Activated CD4-positive, alpha-beta T cell treated with anti-CD3 and anti-CD28 coated beads, Interleukin-2, Interleukin-6, amounts not matched to agents 100 ng/mL and 50 ng/mL, durations not matched to agents 16 hours and 8 hours (primary cell): Measurements from ENCODE around the gene QRSL1.
"Not testable (repeated sequence)": the region's sequence is repeated elsewhere in the genome, so short reads cannot be mapped to it uniquely, and the experiment has no call there.

Experiments used
- DNase-seq: peaks from one replicate; pipeline ENCODE4 v3.0.0-alpha.2; 2020

QRSL1 gene

DNA sequence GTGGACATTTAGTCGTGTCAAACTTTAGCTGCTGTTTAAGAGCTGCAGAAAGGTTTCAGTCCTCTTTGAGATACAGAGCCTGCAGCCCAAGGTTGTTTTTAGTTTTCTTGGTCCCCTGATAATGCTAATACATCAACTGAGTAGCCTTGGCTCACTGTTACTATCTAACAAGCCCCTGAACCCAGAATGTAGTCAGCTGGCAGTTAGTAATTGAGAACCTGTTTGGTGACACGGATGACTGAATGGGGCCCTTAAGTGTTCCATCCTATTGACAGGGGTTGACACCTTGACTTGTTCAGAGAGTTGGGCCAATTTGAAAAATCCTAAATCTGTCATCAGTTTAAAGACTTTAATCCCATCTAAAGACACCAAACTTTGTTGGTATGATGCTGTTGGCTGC lies 2.9 kb upstream of the QRSL1 start:
- DNase-seq = peak; percentile 17

DNA sequence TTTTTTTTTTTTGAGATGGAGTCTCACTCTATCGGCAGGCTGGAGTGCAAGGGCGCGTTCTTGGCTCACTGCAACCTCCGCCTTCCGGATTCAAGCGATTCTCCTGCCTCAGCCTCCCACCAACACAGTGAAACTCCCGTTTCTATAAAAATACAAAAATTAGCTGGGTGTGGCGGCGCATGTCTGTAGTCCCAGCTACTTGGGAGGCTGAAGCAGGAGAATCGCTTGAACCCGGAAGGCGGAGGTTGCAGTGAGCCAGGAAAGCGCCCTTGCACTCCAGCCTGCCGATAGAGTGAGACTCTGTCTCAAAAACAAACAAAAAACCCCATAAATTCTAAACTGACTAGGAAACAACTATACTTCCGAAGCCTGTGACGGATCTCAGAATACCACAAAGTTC lies 1.6 kb upstream of the QRSL1 start:
- not testable (repeated sequence) for DNase-seq

DNA sequence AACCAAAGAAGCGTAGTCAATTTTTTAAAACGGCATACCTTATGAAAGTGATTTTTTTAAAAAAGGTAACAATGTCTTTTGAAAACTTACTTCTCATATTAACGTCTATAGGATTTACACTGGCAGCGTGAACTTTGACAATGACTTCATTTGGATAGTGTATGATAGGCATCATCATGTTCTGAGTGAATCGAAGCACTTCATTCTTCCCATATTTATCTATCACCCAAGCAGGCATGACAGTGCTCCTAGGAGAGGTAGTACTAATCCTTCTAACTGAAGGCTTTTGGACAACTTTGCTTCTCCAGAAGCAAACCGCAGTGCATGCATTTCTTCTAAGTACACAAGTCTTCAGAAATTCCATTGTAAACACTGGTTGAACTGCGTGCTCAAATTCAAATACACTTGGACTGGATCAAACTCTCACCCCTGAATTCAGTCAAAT lies 698 bp upstream of the QRSL1 start:
- DNase-seq = no peak

DNA sequence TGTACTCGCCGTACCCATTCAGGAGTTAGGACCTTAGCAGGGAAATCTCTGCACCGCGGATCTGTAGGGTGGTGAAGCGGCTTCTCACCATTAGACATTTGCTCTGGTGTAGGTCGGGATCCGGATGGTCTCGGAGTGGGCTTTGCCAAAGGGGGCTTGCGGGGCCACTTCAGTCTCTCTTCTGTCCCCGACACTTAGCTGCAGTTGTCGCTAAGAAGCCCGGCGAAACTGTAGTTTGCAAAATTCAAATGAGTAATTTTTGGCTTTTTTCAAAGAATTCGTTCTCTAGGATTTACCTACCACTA lies 433 bp downstream of the QRSL1 start:
- no peak for DNase-seq

DNA sequence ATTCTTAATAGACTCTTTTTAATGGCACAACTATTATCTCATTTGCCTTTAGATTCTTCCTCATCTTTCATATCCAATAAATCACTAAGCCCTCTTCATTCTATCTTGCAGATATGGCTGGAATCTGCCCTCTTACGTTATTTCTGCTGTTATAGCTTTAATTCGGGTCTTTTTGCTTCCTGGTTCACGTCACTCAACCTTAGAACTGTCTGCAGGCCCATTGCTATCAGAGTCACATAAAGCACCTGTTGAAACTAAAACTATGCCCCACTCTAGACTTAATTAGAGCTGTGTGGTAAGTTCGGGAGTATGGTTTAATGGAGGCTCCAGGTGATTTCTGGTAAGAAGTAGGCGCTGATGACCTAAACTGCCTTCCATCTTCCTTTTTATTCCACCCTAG lies 988 bp downstream of the QRSL1 start:
- peak; percentile 27 for DNase-seq

DNA sequence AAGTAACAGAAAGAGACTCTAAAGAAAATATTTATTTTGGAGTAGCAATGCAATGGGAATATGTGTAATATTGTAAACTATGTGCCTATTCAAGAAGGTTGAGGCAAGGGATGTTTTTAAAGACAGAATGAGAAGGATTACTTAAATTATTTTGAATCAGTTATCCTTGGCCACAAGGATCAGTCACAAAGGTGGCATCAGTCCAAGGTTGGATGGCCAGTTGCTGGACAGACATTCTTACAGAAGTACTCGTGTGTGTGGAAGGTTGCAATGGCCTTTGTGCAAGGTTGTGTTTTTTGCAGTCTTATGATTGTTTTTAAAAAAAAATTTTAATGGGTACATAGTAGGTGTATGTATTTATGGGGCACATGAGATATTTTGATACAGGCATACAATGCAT lies 2.0 kb downstream of the QRSL1 start:
- no peak for DNase-seq

DNA sequence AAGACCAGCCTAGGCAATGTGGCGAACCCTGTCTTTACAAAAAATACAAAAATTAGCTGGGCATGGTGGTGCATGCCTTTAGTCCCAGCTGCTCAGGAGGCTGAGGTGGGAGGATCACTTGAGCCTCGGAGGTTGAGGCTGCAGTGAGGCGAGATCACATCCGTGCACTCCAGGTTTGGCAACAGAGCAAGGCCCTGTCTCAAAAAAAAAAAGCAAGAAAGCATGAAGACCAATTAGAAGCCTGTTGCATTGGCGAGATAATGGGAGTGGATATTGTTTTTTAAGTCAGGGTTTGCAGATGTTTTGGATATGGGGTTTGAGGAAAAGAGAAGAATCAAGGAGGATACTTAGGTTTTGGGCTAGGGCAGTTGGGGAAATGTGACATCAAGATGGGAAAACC lies 5.2 kb downstream of the QRSL1 start:
- DNase-seq = no peak

DNA sequence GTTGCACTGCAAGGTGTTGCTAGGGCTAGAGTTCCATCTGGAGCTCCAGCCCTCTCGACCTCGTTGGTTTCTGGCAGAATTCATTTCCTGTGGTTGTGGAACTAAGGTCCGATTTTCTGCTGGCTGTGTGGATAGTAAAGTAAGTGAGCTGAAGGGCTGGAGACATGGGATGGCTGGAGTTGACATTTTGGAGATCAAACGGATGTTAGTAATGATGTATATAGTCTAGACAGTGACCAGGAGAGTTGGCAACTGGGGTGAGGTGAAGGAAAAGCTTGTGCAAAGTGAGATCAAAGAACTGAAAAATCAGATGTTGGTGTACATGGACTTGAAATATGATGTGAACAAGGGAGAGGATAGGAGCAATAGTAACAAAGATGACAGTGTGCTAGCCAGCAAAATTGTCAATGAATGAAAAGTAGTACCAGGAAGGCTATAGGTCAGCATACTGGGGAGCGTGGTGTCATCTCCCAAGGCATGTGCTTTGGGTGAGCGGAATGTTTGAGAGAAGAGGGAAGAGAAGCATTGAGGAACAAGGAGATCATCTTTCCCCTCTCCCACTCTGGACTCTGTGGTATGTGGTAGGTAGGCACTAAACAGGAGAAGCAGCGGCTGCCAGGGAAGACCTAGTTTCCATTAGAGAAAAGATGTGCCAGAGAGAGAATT lies 7.8 kb downstream of the QRSL1 start:
- no peak for DNase-seq

DNA sequence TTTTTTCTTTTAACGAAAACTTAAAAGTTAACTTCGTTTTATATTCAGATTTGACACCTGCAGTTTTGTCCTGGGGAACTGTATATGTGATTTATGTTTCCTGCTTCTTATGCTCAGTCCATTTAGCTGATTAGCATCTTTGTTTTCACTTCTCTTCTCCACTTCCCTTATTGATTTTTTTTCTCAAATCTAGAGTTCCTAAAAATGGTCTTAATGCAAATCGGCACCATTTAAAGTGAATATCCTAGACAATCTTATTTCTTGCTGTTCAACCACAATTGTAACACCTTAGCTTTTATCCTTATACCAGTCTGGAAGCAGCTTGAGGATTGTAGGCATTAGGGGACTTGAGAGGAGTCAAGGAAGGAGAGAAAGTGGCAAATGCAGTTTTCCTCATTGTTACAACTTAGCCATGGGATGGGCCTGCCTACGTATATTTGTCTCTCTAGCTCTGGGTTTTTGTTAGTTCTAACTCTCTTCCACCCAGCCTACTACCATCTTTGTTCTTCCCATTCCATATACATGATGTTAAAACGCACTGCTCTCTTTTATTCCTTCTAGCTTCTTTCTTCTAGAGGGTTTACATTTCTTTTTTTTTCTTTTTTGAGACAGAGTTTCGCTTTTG lies 8.5 kb downstream of the QRSL1 start:
- no peak for DNase-seq

DNA sequence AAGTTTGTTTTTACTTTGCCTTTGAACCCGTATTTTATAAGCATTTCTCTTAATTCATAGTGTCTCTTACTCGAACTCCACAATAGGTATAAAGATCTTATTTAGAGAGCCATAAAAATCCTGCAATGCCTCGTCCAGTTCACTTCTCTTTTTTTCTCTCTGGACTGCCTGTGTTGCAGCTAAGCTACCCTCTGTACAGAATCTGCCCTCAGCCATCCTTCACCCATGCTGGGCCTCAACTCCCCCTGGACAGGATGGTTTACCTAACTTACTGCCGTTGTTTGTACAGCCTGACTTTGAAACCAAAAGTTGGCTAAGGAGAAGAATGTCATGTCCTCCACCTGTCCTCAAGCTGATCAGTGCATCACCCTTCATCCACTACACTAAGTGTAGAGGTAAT lies 10.4 kb downstream of the QRSL1 start:
- DNase-seq = no peak

DNA sequence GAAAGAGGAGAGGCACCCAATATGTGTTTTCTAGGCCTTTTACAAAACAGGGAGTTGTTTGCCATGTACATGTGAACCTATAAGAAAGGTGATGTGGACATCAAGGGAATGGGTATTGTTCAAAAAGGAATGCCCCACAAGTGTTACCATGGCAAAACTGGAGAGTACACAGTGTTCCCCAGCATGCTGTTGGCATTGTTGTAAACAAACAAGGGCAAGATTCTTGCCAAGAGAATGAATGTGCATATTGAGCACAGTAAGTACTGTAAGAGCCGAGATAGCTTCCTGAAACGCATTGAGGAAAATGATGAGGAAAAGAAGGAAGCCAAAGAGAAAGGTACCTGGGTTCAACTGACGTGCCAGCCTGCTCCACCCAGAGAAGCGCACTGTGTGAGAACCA lies 13.1 kb downstream of the QRSL1 start:
- no peak for DNase-seq

DNA sequence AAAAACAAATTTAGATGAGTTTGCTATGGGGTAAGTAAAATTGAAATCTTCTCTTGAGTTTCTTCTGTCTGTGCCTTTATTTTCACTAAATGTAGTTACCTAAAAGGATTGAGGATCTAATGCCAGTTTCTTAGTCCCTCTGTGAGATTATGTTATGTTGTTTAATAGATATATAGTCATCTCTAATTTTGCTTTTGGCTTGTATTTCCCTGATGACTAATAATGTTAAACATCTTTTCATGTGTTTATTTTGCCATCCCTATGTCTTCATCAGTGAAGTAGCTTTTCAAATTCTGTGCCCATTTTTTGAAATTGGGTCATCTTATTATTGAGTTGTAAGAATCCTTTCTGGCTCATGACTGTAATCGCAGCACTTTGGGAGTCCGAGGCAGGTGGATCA lies 13.7 kb downstream of the QRSL1 start:
- DNase-seq = no peak

DNA sequence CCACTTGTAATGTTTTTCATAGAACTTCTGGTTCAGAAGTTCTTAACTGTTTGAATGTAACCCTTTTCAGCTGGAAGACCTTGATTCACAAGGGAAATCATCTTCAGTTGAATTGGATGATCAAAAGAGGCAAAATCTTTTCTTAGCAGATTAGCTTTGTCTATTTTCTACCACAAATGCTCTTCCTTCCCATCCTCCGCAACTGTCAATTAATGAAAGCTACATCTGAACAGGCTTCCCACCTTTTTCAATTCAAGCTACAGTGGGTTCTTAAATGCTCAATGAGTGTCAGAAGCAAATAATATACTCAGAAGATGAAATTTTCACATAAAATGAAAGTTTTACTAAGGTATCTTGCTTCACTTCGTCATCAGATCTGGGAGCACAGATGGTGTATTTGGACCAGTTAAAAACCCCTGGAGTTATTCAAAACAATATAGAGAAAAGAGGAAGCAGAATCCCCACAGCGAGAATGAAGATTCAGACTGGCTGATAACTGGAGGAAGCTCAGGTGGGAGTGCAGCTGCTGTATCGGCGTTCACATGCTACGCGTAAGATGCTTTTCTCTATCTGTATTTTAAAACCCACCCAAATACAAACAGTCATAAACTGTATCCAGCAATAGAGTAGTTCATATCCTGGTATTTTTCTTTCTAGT lies 19.4 kb downstream of the QRSL1 start:
- DNase-seq = no peak

DNA sequence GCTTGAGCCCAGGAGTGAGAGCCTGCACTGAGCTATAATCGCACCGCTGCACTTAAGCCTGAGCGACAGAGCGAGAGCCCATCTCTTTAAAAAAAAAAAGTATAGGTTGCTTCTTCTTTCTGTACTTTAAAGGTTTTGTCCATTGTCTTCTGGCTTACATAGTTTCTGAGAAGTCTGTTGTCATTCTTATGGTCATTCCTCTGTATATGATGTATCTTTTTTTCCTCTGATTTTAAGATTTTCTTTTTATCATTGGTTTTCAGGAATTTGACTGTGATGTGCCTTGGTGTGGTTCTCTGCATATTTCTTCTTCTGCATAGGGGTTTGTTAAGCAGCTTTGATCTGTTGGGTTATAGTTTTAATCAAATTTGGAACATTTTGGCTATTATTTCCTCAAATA lies 29.1 kb downstream of the QRSL1 start:
- no peak for DNase-seq

DNA sequence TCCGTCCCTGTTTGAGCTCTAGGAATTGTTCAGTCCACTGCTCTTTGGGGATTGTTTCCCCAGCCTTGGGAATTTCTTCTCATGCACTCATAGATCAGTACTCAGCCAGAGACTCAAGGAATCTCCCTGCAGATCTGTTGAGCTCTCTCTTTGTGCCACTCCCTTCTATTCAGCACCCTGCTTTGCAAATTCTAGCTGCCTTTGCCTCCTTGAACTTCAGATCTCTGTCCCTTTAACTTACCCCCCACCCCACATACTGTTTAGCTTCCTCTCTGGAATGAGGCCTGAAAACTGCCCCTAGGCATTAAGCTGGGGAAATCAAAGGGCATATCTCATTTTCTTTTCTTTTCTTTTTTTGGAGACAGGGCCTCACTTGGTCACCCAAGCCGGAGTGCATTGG lies 30.5 kb downstream of the QRSL1 start:
- DNase-seq = no peak

DNA sequence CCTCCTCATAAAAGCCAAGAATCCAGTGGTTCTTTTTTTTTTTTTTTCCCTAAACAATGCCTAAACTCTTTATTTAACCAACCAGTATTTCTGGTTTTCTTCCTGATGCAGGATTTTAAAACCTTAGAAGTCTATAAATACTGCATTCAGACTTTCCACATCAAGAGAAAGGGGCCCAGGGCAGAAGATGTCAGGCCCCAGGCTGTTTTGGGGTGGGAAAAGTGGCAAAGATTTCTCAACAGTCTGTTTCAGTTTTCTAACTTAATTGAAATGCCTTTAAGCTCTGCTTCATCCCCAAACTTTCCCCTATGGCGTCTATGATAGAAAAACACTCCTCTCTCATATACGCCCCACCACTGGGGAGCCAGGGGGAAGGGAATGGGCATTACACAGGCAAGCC lies 33.1 kb downstream of the QRSL1 start:
- no peak for DNase-seq

DNA sequence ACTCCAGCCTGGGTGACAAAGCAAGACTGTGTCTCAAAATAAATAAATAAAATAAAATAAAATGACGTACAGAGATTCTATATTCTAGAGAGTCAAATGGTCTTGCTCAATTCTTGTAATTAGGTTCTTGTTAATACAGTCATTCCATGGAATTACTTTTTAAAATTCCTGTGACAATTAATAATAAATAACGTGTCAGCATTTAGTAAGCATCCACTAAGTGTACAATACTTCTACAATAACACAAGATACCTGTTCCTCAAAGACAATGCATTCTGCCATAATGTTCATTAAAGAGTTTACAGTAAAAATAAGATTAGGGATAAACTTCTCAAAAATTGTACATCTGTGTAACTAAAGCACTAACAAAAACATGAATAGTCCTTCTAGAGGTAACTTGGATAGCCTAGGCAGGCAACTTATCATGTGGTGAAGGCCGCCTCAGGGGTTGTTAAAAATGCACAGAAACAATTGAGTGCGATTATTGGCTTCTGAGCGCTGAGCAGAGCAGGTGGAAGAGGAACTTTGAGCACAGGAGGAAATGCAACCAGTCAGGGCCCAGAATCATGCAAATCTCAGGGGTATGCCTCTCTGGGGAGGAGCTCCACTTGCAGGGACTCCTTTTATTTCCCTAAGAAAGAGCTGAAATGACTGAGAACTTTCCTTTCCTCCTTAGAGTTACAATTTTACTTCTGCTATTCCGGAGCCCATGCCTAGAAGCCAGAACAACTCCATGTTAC lies 37.1 kb downstream of the QRSL1 start:
- no peak for DNase-seq

DNA sequence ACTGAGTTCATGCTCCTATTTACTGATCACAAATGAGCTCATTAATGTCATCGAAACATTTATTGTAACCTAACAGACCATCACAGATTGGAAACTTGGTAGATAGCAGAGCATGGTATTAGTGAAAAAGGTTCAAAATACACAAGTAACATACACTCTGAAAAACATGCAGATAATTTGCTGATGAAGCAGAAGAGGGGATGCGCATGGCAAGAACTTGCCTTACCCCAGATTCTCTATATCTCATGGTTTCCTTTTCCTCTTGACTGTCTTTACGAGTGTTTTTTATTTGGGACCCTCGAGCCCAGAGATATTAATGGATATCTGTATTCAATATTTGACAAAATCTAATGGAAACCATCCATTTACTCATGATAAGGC lies 37.6 kb downstream of the QRSL1 start:
- no peak for DNase-seq

DNA sequence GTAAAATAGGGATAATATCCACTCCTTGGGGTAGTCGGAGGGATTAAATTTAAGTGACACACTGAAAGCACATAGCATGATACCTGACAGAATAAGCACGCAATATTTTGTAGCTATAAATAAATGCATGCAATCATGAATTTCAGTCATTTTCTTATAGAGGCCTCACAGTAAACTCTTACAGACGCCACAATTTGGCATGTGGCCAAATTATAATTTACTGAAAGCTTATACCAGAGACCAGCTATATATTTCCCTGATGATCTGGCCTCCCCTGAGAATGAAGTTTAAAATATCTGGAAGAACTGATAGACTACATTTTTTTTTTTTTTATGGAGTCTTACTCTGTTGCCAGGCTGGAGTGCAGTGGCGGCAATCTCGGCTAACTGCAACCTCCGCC lies 40.9 kb downstream of the QRSL1 start:
- DNase-seq = no peak

DNA sequence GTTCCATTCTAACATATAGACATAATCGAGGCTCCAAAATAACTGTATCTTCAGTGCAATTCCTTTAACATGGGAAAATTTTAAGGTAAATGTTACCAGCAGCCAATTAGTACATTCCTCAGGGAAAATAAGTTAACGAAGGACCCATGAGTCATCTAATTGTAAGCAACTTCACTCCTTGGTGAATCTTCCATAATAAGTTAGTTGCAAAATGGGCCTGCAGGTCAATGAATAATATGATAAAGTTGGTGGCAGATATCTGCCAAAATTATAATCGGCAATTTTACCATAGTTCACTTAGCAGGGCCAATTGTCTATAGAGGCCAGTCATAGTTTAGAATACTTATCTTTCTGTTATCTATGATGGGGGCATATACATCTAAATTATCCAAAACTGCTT lies 42.3 kb downstream of the QRSL1 start:
- DNase-seq = no peak

DNA sequence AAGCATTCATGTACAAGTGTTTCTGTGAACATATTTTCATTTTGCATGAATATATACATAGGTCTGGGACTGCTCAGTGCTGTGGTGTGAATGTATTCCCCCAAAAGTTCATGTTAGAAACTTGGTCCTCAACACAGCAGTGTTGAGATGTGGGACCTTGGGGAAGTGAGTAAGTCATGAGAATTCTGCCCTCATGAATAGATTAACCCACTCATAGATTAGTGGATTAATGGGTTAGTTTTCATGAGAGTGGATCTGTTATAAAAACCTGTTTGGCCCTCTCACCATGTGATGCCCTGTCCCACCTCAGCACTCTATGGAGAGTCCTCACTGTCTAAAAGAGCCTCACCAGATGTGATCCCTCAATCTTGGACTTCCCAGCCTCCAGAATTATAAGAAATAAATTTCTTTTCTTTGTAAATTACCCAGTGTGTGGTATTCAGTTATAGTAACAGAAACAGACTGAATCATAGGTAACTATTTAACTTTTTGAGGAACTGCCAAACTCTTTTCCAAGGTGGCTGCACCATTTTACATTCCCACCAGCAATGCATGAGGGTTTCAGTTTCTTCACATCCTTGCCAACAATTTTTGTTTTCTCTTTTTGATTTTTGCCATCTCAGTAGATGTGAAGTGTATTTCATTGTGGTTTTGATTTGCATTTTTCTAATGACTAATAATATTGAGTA lies 45.3 kb downstream of the QRSL1 start:
- no peak for DNase-seq

DNA sequence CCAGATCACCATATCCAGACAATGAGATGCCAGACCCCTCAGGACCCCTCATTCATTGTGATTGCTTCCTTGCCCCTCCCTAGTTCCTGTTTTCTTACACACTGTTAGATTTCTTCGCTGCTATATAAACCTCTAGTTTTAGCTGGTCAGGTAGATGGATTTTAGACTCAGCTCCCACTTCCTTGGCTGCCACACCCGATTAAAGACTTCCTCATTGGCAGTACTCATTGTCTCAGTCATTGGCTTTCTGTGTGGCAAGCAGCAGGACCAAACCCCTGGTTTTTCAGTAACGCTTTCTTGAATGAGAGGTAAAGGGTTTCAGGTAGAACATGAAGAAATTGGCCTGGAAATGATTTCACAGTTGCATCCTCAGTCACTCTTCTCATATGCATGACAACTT lies 47.9 kb downstream of the QRSL1 start:
- DNase-seq = no peak

DNA sequence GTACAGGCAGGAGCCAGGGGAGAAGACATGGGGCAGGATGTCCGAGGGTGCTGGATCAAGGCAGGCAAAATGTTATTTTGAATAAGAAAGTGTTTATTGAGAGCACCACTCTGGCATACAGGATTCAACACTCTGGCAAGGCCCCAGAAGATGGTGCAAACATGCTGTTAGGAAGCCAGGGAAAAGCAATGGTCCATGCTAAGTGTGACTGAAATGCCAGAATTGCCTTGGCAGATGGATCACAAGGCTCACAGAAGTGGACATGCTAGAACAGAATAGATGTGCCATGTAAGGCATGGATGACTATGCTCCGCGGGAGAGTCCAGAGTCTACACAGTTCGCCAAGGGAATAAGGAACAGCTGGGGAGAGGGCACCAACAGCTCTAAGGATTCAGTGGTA lies 54.6 kb downstream of the QRSL1 start:
- DNase-seq = no peak

DNA sequence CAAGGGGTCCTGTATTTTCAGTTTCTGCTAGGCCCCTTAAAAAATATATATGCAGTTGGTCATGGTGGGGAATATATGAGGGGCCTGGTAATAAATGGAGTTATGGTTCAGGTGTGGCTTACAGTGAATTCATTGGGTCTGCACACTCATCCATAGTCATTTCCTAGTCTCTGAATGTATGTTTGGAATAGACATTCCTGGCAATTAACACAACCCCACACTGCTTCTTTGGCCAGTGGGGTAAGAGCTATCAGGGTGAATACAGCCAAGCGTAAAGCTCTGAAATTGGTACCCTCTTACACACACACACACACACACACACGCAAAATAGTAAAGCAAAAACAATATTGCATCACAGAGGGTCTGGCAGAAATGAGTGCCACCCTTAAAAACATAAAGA lies 56.5 kb downstream of the QRSL1 start:
- DNase-seq = no peak
